Measurements from ENCODE around the gene DNAJC5. TPM values are rescaled to one million over a fixed set of nuclear protein-coding genes. Genes with fewer than 3 reads are reported as not detected.

DNAJC5 gene
- total RNA-seq, 2 experiments from 2014 or later: 21.4 to 22.5 TPM

DNA sequence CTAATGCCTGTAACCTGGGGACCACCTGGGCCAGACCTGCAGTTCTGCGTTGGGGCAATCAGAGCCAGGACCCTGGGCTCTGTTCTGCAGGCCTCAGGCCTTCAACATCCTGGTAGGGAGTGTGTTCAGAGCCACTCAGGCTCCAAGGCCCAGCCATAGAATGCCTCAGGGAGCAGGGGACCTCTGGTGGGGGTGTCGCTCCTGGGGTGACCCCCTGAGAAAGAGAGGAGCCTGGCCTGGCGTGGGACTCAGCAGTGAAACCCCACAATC is 48.8 kb downstream of the DNAJC5 start:
- peaks cover 50% of the 10 kb centered on the region for H3K4me1 Mint-ChIP-seq (ENCODE audit: low read depth)
- POLR2A ChIA-PET: no interaction called here
- TF ChIP-seq, protein P1, sequence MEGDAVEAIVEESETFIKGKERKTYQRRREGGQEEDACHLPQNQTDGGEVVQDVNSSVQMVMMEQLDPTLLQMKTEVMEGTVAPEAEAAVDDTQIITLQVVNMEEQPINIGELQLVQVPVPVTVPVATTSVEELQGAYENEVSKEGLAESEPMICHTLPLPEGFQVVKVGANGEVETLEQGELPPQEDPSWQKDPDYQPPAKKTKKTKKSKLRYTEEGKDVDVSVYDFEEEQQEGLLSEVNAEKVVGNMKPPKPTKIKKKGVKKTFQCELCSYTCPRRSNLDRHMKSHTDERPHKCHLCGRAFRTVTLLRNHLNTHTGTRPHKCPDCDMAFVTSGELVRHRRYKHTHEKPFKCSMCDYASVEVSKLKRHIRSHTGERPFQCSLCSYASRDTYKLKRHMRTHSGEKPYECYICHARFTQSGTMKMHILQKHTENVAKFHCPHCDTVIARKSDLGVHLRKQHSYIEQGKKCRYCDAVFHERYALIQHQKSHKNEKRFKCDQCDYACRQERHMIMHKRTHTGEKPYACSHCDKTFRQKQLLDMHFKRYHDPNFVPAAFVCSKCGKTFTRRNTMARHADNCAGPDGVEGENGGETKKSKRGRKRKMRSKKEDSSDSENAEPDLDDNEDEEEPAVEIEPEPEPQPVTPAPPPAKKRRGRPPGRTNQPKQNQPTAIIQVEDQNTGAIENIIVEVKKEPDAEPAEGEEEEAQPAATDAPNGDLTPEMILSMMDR (IDR thresholded peaks at IDR 0.05): no peak
- DNase-seq (no peak), ATAC-seq (ENCODE audit: poor library complexity) (no peak)
- Histone ChIP-seq H3K9me3 (ENCODE audit: control insufficient read depth in 1 of 2, insufficient read depth in 1 of 2, low read length in 2 of 2) (peaks cover 0 to 26% of the 10 kb centered on the region in 2 experiments), H3K36me3 (ENCODE audit: insufficient read depth, low read length) (peaks cover 46% of the 10 kb centered on the region), H3K4me3 (ENCODE audit: low read length) (no peak overlapping the region), H3K27ac (ENCODE audit: low read depth in 1 of 2, low read length in 2 of 2) (no peak overlapping the region), H3K27me3 (ENCODE audit: control insufficient read depth in 1 of 2, insufficient read depth in 2 of 2, low read length in 2 of 2) (no peaks in the 10 kb centered on the region), H3K4me1 (ENCODE audit: insufficient read depth, low read length) (peaks cover 41% of the 10 kb centered on the region)
- no peak overlapping the region for H3K4me3 Mint-ChIP-seq
- peaks cover 44% of the 10 kb centered on the region for H3K36me3 Mint-ChIP-seq (ENCODE audit: low read depth)
- H3K27ac Mint-ChIP-seq: no peak overlapping the region
- no peaks in the 10 kb centered on the region for H3K9me3 Mint-ChIP-seq
- CTCF ChIA-PET: interaction anchor here (0.5 to 1.6 kb wide), 2 partner anchors 30 to 50 kb away, joined by 3 to 5 read pairs; no protein-coding TSS in a partner anchor
- no peaks in the 10 kb centered on the region for H3K27me3 Mint-ChIP-seq
- intact Hi-C loops (cut with DNase I, micrococcal nuclease): no loop called here

DNA sequence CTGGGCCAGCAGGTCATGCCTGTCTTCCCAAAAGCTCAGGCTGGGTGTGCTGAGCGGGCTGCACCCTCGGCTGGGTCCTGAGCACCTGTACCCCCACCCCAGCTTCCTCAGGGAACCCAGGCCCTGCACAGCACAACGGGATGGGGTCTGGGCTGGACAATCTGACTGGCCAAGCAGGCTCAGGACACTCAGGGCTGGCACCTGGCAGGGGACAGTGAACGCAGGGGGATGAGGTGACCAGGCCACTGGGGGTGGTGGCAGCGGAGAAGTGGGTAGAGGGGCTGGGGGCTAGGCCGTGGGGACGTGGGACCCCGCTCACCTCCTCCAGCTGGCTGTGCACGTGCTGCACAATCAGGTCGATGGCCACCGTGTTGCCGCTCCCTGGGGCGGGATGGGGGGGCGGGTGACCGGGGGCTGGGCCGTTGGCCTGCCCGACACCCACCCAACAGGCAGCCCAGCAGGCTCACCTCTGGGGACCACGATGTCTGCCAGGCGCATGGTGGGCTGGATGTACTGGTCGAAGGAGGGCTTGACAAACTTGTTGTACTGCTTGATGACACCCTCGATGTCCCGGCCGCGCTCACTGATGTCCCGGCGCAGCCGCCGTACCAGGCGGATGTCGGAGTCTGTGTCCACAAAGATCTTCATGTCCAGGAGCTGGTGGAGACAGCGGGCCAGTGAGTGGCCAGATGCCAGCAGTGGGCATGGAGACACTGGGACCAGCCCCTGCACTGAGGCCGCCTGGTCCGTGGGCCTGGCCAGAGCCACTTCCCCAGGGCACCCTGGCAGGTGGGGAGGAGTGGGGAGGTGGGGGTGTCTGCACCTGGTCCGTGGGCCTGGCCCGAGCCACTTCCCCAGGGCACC is 49.4 kb downstream of the DNAJC5 start:
- ChIA-PET POLR2A (no interaction called here), CTCF (no interaction called here)
- Mint-ChIP-seq H3K36me3 (ENCODE audit: low read depth) (peaks cover 50% of the 10 kb centered on the region), H3K4me1 (ENCODE audit: low read depth) (peaks cover 55% of the 10 kb centered on the region), H3K4me3 (no peak overlapping the region), H3K27me3 (no peaks in the 10 kb centered on the region), H3K27ac (no peak overlapping the region), H3K9me3 (no peaks in the 10 kb centered on the region)
- peaks cover 0 to 26% of the 10 kb centered on the region in 2 experiments for H3K9me3 ChIP-seq (ENCODE audit: control insufficient read depth in 1 of 2, insufficient read depth in 1 of 2, low read length in 2 of 2)
- DNase-seq (peak in 1 of 14 experiments; percentile 27), ATAC-seq (ENCODE audit: poor library complexity) (no peak)
- intact Hi-C loops (cut with DNase I, micrococcal nuclease): no loop called here
- peaks cover 46% of the 10 kb centered on the region for H3K36me3 ChIP-seq (ENCODE audit: insufficient read depth, low read length)
- H3K4me1 ChIP-seq (ENCODE audit: insufficient read depth, low read length): peaks cover 47% of the 10 kb centered on the region
- H3K4me3 ChIP-seq (ENCODE audit: low read length): no peak overlapping the region
- no peak overlapping the region for H3K27ac ChIP-seq (ENCODE audit: low read depth in 1 of 2, low read length in 2 of 2)
- H3K27me3 ChIP-seq (ENCODE audit: control insufficient read depth in 1 of 2, insufficient read depth in 2 of 2, low read length in 2 of 2): no peaks in the 10 kb centered on the region
- TF ChIP-seq, protein P1 (IDR thresholded peaks at IDR 0.05): no peak

DNA sequence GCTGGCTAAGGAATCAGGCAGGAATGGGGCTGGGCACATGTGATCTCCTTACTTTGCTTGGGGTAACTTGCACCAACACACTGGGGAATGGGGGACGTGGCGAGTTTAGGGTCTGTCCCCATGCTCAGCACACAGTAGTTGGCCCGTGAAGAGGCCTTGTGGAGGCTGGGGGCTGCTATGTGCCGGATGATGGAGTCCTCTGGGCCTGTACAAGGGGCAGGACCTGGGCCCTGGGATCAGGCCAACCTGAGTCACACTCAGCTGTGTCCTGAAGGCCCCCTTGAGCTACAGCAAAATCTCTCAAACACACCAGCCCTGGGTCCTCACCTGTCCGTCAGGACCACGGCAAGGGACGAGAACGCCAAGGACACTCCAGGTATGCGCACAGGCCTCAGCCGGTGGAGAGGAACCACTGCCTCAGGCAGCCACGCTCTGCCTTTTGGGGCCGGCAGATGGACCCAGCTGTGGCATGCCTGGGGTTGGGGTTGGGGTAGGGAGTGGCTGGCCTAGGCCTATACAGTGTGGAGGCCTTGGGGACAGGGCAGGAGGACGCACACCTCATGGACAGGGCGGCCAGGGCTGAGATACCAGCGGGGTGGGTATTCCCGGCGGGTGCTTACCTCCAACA is 50.2 kb downstream of the DNAJC5 start:
- ChIA-PET CTCF (no interaction called here), POLR2A (no interaction called here)
- H3K36me3 Mint-ChIP-seq (ENCODE audit: low read depth): peaks cover 50% of the 10 kb centered on the region
- Histone ChIP-seq H3K27me3 (ENCODE audit: control insufficient read depth in 1 of 2, insufficient read depth in 2 of 2, low read length in 2 of 2) (no peaks in the 10 kb centered on the region), H3K27ac (ENCODE audit: low read depth in 1 of 2, low read length in 2 of 2) (no peak overlapping the region), H3K4me3 (ENCODE audit: low read length) (no peak overlapping the region), H3K9me3 (ENCODE audit: control insufficient read depth in 1 of 2, insufficient read depth in 1 of 2, low read length in 2 of 2) (peaks cover 0 to 26% of the 10 kb centered on the region in 2 experiments), H3K4me1 (ENCODE audit: insufficient read depth, low read length) (peaks cover 55% of the 10 kb centered on the region), H3K36me3 (ENCODE audit: insufficient read depth, low read length) (peaks cover 42% of the 10 kb centered on the region)
- intact Hi-C loops (cut with DNase I, micrococcal nuclease): no loop called here
- H3K27ac Mint-ChIP-seq: peak overlapping the region; percentile 33
- H3K9me3 Mint-ChIP-seq: no peaks in the 10 kb centered on the region
- no peaks in the 10 kb centered on the region for H3K27me3 Mint-ChIP-seq
- ATAC-seq (ENCODE audit: poor library complexity) (no peak), DNase-seq (peak in 1 of 14 experiments; percentile 18)
- TF ChIP-seq, protein P1 (IDR thresholded peaks at IDR 0.05): no peak
- no peak overlapping the region for H3K4me3 Mint-ChIP-seq
- peaks cover 63% of the 10 kb centered on the region for H3K4me1 Mint-ChIP-seq (ENCODE audit: low read depth)
